HepG2 (cell line): ENCODE data around the gene SWSAP1. TPM values are rescaled to one million over a fixed set of nuclear protein-coding genes. Genes with fewer than 3 reads are reported as not detected.
A peak's percentile ranks its signal among the peaks of the same experiment; 100 is the strongest.

Source experiments
- ARNT2 ChIP-seq: sonication (generic); formaldehyde crosslinking; IDR thresholded peaks from 2 replicates; pipeline ENCODE4 v1.8.0; 2022; ENCODE audit warnings: mild to moderate bottlenecking, low read depth, missing genetic modification reagents, moderate library complexity
- DNMT3B ChIP-seq: conservative IDR thresholded peaks from 2 replicates; pipeline ENCODE4 v1.6.1; 2016; ENCODE audit warnings: missing biosample characterization, control low read depth
- IKZF4 ChIP-seq: sonication (generic); formaldehyde crosslinking; IDR thresholded peaks from 2 replicates; pipeline ENCODE4 v1.5.1; 2020; ENCODE audit warnings: borderline replicate concordance, mild to moderate bottlenecking, low read depth, missing genetic modification reagents; ENCODE audit errors: not compliant biosample characterization
- ISL2 ChIP-seq: sonication (generic); formaldehyde crosslinking; IDR thresholded peaks from 2 replicates; pipeline ENCODE4 v1.5.0; 2020; ENCODE audit warnings: missing genetic modification reagents
- KDM1A ChIP-seq: IDR thresholded peaks from 2 replicates; pipeline ENCODE4 v1.6.1; 2016; ENCODE audit warnings: missing compliant biosample characterization
- NAIF1 ChIP-seq: sonication (generic); formaldehyde crosslinking; IDR thresholded peaks from 2 replicates; pipeline ENCODE4 v1.5.0; 2020; ENCODE audit warnings: mild to moderate bottlenecking, missing genetic modification reagents, borderline replicate concordance
- NR3C1 ChIP-seq: sonication (generic); formaldehyde crosslinking; IDR thresholded peaks from 2 replicates; pipeline ENCODE4 v1.4.0; 2020; ENCODE audit warnings: missing genetic modification reagents
- PCBP2 ChIP-seq: fragments of 200-400 bp; formaldehyde crosslinking; optimal IDR thresholded peaks from 2 replicates; pipeline ENCODE3; 2018; ENCODE audit warnings: low read length, low read depth; ENCODE audit not compliant: poor library complexity, severe bottlenecking
- PHF8 ChIP-seq: sonication (generic); formaldehyde crosslinking; IDR thresholded peaks from 2 replicates; pipeline ENCODE4 v1.5.0; 2020; ENCODE audit warnings: missing genetic modification reagents
- PLSCR1 ChIP-seq: sonication (generic); formaldehyde crosslinking; IDR thresholded peaks from 2 replicates; pipeline ENCODE4 v1.5.0; 2020; ENCODE audit warnings: missing genetic modification reagents, mild to moderate bottlenecking, borderline replicate concordance
- POLR2A ChIP-seq, 2 experiments: IDR thresholded peaks; 2 replicates each; pipeline ENCODE4 v1.6.1; 2011; ENCODE audit warnings: low read depth in 2 of 2, low read length in 2 of 2, mild to moderate bottlenecking in 1 of 2, moderate library complexity in 1 of 2; ENCODE audit not compliant: insufficient read depth in 1 of 2
- PREB ChIP-seq: sonication (generic); formaldehyde crosslinking; IDR thresholded peaks from 2 replicates; pipeline ENCODE4 v1.4.0; 2020; ENCODE audit warnings: missing genetic modification reagents
- REPIN1 ChIP-seq: sonication (generic); formaldehyde crosslinking; IDR thresholded peaks from 2 replicates; pipeline ENCODE4 v1.8.0; 2022; ENCODE audit warnings: missing genetic modification reagents, low read depth, mild to moderate bottlenecking, borderline replicate concordance
- RXRB ChIP-seq: IDR thresholded peaks from 2 replicates; pipeline ENCODE4 v1.6.1; 2016; ENCODE audit warnings: borderline replicate concordance, missing genetic modification reagents, missing compliant biosample characterization
- SIX1 ChIP-seq: sonication (generic); formaldehyde crosslinking; IDR thresholded peaks from 2 replicates; pipeline ENCODE4 v1.4.0; 2020; ENCODE audit warnings: missing genetic modification reagents, borderline replicate concordance
- SMAD3 ChIP-seq: sonication (generic); formaldehyde crosslinking; IDR thresholded peaks from 2 replicates; pipeline ENCODE4 v1.4.0; 2020; ENCODE audit warnings: missing genetic modification reagents
- ZNF232 ChIP-seq: sonication (generic); formaldehyde crosslinking; IDR thresholded peaks from 2 replicates; pipeline ENCODE4 v1.4.0; 2020; ENCODE audit warnings: missing genetic modification reagents, borderline replicate concordance
- ZNF264 ChIP-seq: sonication (generic); formaldehyde crosslinking; IDR thresholded peaks from 2 replicates; pipeline ENCODE4 v1.4.0; 2020; ENCODE audit warnings: missing genetic modification reagents
- ZSCAN30 ChIP-seq: sonication (generic); formaldehyde crosslinking; IDR thresholded peaks from 2 replicates; pipeline ENCODE4 v1.5.0; 2020; ENCODE audit warnings: mild to moderate bottlenecking, missing genetic modification reagents
- polyA plus RNA-seq, 8 experiments: library from polyadenylated mRNA; depleted of rRNA in 3 of 8; stranded (reverse) in 7 of 8; unstranded in 1 of 8; fragments of >200 nt; fragmentation: Illumina TruSeq in 4 of 8; extraction: Trizol in 4 of 8; gene quantifications; 2 replicates each; pipeline versions ENCODE4 v1.2.1 to v1.2.3, GENCODE V29; 2011 to 2016; ENCODE audit warnings: low read depth in 4 of 8, missing spikeins in 1 of 8, mixed read lengths in 1 of 8; ENCODE audit not compliant: insufficient read depth in 1 of 8
- total RNA-seq, 5 experiments: library from RNA; depleted of rRNA; stranded (reverse); fragments of >200 nt; fragmentation: Illumina TruSeq; extraction: Trizol; gene quantifications; 2 replicates each; pipeline ENCODE4 v1.2.3, GENCODE V29; 2016; ENCODE audit warnings: low read depth in 1 of 5
- TF ChIP-seq, protein P1 (sequence below): sonication (generic); formaldehyde crosslinking; IDR thresholded peaks from 2 replicates; pipeline ENCODE4 v1.4.0; 2020; ENCODE audit warnings: missing genetic modification reagents, borderline replicate concordance
- TF ChIP-seq, protein P2 (sequence below): sonication (generic); formaldehyde crosslinking; IDR thresholded peaks from 2 replicates; pipeline ENCODE4 v1.5.1; 2020; ENCODE audit warnings: mild to moderate bottlenecking, missing genetic modification reagents, moderate library complexity

Gene SWSAP1
- total and polyA plus RNA-seq, 2 of the 13 experiments (the other 11 are each of a cell fraction or from before 2014, with no cell fraction given), result 2.7 to 3.3 TPM

- no peak for TF ChIP-seq NR3C1
- peak; percentile 86; the same call in 1 of the 2 replicates for TF ChIP-seq REPIN1 (CRISPR knock-in tag)
- no peak; the same call in 1 of the 2 replicates for TF ChIP-seq ISL2 (CRISPR knock-in tag)
- TF ChIP-seq SMAD3 (CRISPR knock-in tag), result 0 out of 2 replicates have a peak, but pooled peaks have one; percentile 21
- TF ChIP-seq, protein P1, sequence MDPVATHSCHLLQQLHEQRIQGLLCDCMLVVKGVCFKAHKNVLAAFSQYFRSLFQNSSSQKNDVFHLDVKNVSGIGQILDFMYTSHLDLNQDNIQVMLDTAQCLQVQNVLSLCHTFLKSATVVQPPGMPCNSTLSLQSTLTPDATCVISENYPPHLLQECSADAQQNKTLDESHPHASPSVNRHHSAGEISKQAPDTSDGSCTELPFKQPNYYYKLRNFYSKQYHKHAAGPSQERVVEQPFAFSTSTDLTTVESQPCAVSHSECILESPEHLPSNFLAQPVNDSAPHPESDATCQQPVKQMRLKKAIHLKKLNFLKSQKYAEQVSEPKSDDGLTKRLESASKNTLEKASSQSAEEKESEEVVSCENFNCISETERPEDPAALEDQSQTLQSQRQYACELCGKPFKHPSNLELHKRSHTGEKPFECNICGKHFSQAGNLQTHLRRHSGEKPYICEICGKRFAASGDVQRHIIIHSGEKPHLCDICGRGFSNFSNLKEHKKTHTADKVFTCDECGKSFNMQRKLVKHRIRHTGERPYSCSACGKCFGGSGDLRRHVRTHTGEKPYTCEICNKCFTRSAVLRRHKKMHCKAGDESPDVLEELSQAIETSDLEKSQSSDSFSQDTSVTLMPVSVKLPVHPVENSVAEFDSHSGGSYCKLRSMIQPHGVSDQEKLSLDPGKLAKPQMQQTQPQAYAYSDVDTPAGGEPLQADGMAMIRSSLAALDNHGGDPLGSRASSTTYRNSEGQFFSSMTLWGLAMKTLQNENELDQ (CRISPR knock-in tag), result no peak
- TF ChIP-seq PCBP2, result no peak
- peak; percentile 48; the same call in 1 of the 2 replicates for TF ChIP-seq ZNF264 (CRISPR knock-in tag)
- TF ChIP-seq ZSCAN30, result no peak
- TF ChIP-seq DNMT3B (CRISPR knock-in tag), result no peak
- no peak for TF ChIP-seq KDM1A (CRISPR knock-in tag)
- TF ChIP-seq POLR2A (IDR thresholded peaks at IDR 0.05; ENCODE audit: insufficient read depth in 1 of 2, low read depth in 2 of 2, low read length in 2 of 2), result peak; percentile 63 to 85
- TF ChIP-seq, protein P2, sequence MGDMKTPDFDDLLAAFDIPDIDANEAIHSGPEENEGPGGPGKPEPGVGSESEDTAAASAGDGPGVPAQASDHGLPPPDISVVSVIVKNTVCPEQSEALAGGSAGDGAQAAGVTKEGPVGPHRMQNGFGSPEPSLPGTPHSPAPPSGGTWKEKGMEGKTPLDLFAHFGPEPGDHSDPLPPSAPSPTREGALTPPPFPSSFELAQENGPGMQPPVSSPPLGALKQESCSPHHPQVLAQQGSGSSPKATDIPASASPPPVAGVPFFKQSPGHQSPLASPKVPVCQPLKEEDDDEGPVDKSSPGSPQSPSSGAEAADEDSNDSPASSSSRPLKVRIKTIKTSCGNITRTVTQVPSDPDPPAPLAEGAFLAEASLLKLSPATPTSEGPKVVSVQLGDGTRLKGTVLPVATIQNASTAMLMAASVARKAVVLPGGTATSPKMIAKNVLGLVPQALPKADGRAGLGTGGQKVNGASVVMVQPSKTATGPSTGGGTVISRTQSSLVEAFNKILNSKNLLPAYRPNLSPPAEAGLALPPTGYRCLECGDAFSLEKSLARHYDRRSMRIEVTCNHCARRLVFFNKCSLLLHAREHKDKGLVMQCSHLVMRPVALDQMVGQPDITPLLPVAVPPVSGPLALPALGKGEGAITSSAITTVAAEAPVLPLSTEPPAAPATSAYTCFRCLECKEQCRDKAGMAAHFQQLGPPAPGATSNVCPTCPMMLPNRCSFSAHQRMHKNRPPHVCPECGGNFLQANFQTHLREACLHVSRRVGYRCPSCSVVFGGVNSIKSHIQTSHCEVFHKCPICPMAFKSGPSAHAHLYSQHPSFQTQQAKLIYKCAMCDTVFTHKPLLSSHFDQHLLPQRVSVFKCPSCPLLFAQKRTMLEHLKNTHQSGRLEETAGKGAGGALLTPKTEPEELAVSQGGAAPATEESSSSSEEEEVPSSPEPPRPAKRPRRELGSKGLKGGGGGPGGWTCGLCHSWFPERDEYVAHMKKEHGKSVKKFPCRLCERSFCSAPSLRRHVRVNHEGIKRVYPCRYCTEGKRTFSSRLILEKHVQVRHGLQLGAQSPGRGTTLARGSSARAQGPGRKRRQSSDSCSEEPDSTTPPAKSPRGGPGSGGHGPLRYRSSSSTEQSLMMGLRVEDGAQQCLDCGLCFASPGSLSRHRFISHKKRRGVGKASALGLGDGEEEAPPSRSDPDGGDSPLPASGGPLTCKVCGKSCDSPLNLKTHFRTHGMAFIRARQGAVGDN (CRISPR knock-in tag), result peak; percentile 90
- TF ChIP-seq PLSCR1 (CRISPR knock-in tag), result no peak
- no peak for TF ChIP-seq PREB (CRISPR knock-in tag)
- TF ChIP-seq SIX1 (CRISPR knock-in tag), result no peak
- no peak for TF ChIP-seq IKZF4 (CRISPR knock-in tag)
- peak; percentile 66 for TF ChIP-seq PHF8 (CRISPR knock-in tag)
- TF ChIP-seq ZNF232 (CRISPR knock-in tag), result no peak
- peak; percentile 59 for TF ChIP-seq RXRB (CRISPR knock-in tag)
- peak; percentile 70; the same call in 1 of the 2 replicates for TF ChIP-seq NAIF1
- no peak; the same call in 1 of the 2 replicates for TF ChIP-seq ARNT2 (CRISPR knock-in tag)
Observed at GRCh38 chr19:11380653-11381537, 6.4 kb downstream of the SWSAP1 start (continued).
